Mesodermal cell (in vitro differentiated cells): ENCODE measurements around the gene FCHO1.

ENCODE experiments used
- H3K27ac ChIP-seq: 2 replicates; pipeline ENCODE4 v1.7.0; 2013; ENCODE audit warnings: mild to moderate bottlenecking, low read depth, low read length, moderate library complexity; ENCODE audit not compliant: severe bottlenecking
- H3K36me3 ChIP-seq: 2 replicates; pipeline ENCODE4 v1.7.1; 2013; ENCODE audit warnings: mild to moderate bottlenecking, low read length, moderate library complexity; ENCODE audit not compliant: control insufficient read depth, insufficient read depth
- H3K4me1 ChIP-seq: one replicate; pipeline ENCODE4 v1.7.1; 2013; ENCODE audit warnings: mild to moderate bottlenecking, low read length; ENCODE audit not compliant: insufficient read depth, control insufficient read depth, poor library complexity, severe bottlenecking
- H3K4me3 ChIP-seq: 2 replicates; pipeline ENCODE4 v1.7.0; 2013; ENCODE audit warnings: low read length, control low read depth, mild to moderate bottlenecking; ENCODE audit not compliant: insufficient read depth, poor library complexity, severe bottlenecking; ENCODE audit errors: extremely low read depth
- H3K9me3 ChIP-seq: 2 replicates; pipeline ENCODE4 v1.7.1; 2013; ENCODE audit warnings: mild to moderate bottlenecking, low read length, moderate library complexity; ENCODE audit not compliant: control insufficient read depth
- WGBS, 2 experiments: methylation state at CpG; one replicate each; pipeline ENCODE4 v1.1.5; 2013; ENCODE audit warnings: missing lambda C conversion rate in 2 of 2; ENCODE audit not compliant: insufficient coverage in 2 of 2; 5-methylcytosine and 5-hydroxymethylcytosine counted together

The FCHO1 gene

GRCh38 chr19:17811681-17812080 lies 60.4 kb downstream of the FCHO1 start:
- H3K9me3 ChIP-seq, result no peaks in the 10 kb centered on the region
- no peaks in the 10 kb centered on the region for H3K4me1 ChIP-seq
- 91 to 93% methylated on average over 20 of the region's 20 CpGs for WGBS, 2 experiments
- H3K36me3 ChIP-seq, result no peaks in the 10 kb centered on the region
- H3K4me3 ChIP-seq, result no peak overlapping the region
- no peak overlapping the region for H3K27ac ChIP-seq

- 72 to 92% methylated on average over 3 to 4 of the region's 5 CpGs for WGBS, 2 experiments
- Histone ChIP-seq H3K27ac (no peak overlapping the region), H3K9me3 (no peaks in the 10 kb centered on the region), H3K4me3 (no peak overlapping the region), H3K36me3 (no peaks in the 10 kb centered on the region), H3K4me1 (no peaks in the 10 kb centered on the region)
Measured at GRCh38 chr19:17812099-17812498, 60.8 kb downstream of the FCHO1 start.

GRCh38 chr19:17817668-17818363 lies 66.5 kb downstream of the FCHO1 start:
- H3K4me3 ChIP-seq, result no peak overlapping the region
- no peaks in the 10 kb centered on the region for H3K9me3 ChIP-seq
- no peaks in the 10 kb centered on the region for H3K4me1 ChIP-seq
- H3K36me3 ChIP-seq, result no peaks in the 10 kb centered on the region
- 86 to 87% methylated on average over 12 of the region's 13 CpGs for WGBS, 2 experiments
- no peak overlapping the region for H3K27ac ChIP-seq

GRCh38 chr19:17821190-17821589 lies 69.9 kb downstream of the FCHO1 start, which contains the start of gene INSL3:
TSS of gene INSL3 (minus strand) at chr19:17821519. CDS start at chr19:17821506, 13 bp downstream.
- Histone ChIP-seq H3K4me3 (no peak within 1 kb of the TSS), H3K4me1 (no peaks in the 10 kb centered on the region), H3K9me3 (no peaks in the 10 kb centered on the region), H3K36me3 (no peaks in the 10 kb centered on the region), H3K27ac (no peak within 1 kb of the TSS)
- WGBS, 2 experiments, result 91 to 93% methylated on average over 23 to 34 of the region's 34 CpGs

GRCh38 chr19:17824339-17824738 lies 73.1 kb downstream of the FCHO1 start:
- Histone ChIP-seq H3K9me3 (no peaks in the 10 kb centered on the region), H3K4me3 (no peak overlapping the region), H3K4me1 (no peaks in the 10 kb centered on the region), H3K27ac (no peak overlapping the region), H3K36me3 (no peaks in the 10 kb centered on the region)
- 72 to 80% methylated on average over 6 of the region's 8 CpGs for WGBS, 2 experiments

GRCh38 chr19:17826508-17827056 lies 75.3 kb downstream of the FCHO1 start:
- Histone ChIP-seq H3K9me3 (no peaks in the 10 kb centered on the region), H3K36me3 (no peaks in the 10 kb centered on the region), H3K4me3 (no peak overlapping the region), H3K4me1 (no peaks in the 10 kb centered on the region), H3K27ac (no peak overlapping the region)
- 91% methylated on average over 12 to 13 of the region's 13 CpGs for WGBS, 2 experiments

- H3K36me3 ChIP-seq, result no peaks in the 10 kb centered on the region
- no peaks in the 10 kb centered on the region for H3K9me3 ChIP-seq
- no peaks in the 10 kb centered on the region for H3K4me1 ChIP-seq
- H3K4me3 ChIP-seq, result peak overlapping the region; percentile 30
- WGBS, 2 experiments, result 9 to 15% methylated on average over 10 to 23 of the region's 29 CpGs
- peak overlapping the region; percentile 49 for H3K27ac ChIP-seq
Measured at GRCh38 chr19:17829855-17830566, 78.7 kb downstream of the FCHO1 start.

GRCh38 chr19:17830567-17831418 lies 79.5 kb downstream of the FCHO1 start:
- H3K27ac ChIP-seq, result peak overlapping the region; percentile 49
- no peaks in the 10 kb centered on the region for H3K36me3 ChIP-seq
- H3K4me3 ChIP-seq, result peak overlapping the region; percentile 30
- H3K4me1 ChIP-seq, result no peaks in the 10 kb centered on the region
- WGBS, 2 experiments, result 40 to 50% methylated on average over 35 to 43 of the region's 50 CpGs
- no peaks in the 10 kb centered on the region for H3K9me3 ChIP-seq

GRCh38 chr19:17831419-17831888 lies 80.2 kb downstream of the FCHO1 start:
- Histone ChIP-seq H3K36me3 (no peaks in the 10 kb centered on the region), H3K4me3 (no peak overlapping the region), H3K27ac (no peak overlapping the region), H3K4me1 (no peaks in the 10 kb centered on the region), H3K9me3 (no peaks in the 10 kb centered on the region)
- 91 to 94% methylated on average over 22 of the region's 25 CpGs for WGBS, 2 experiments

- no peaks in the 10 kb centered on the region for H3K36me3 ChIP-seq
- H3K27ac ChIP-seq, result no peak overlapping the region
- no peaks in the 10 kb centered on the region for H3K4me1 ChIP-seq
- H3K4me3 ChIP-seq, result no peak overlapping the region
- 94 to 95% methylated on average over 14 to 15 of the region's 17 CpGs for WGBS, 2 experiments
- no peaks in the 10 kb centered on the region for H3K9me3 ChIP-seq
Measured at GRCh38 chr19:17832443-17833208, 81.3 kb downstream of the FCHO1 start.
